Ovary (tissue), 9 donors: ENCODE results near the gene DPH5. TPM values are rescaled to one million over a fixed set of nuclear protein-coding genes. Genes with fewer than 3 reads are reported as not detected.

Source experiments
- DNase-seq, 5 donors: peaks; one replicate each; pipeline ENCODE4 v3.0.0-alpha.2; 2019 to 2020
- H3K27ac ChIP-seq, 2 donors: fragments of 200-600 bp; one replicate each; pipeline versions ENCODE4 v1.5.1 to v1.8.0; 2019 to 2022
- H3K27me3 ChIP-seq: fragments of 200-600 bp; one replicate; pipeline ENCODE4 v1.8.0; 2022
- H3K36me3 ChIP-seq: fragments of 200-600 bp; sonication (generic); one replicate; pipeline ENCODE4 v1.5.1; 2019
- H3K4me1 ChIP-seq: one replicate; pipeline ENCODE4 v1.8.1; 2013; ENCODE audit warnings: mild to moderate bottlenecking, moderate library complexity; ENCODE audit not compliant: insufficient read depth
- H3K4me3 ChIP-seq: fragments of 200-600 bp; sonication (generic); one replicate; pipeline ENCODE4 v1.5.1; 2017
- H3K9me3 ChIP-seq, 2 donors: fragments of 200-600 bp in 1 of 2; sonication (generic) in 1 of 2; one replicate each; pipeline versions ENCODE4 v1.5.1 to v1.8.1; 2013 to 2019; ENCODE audit warnings: mild to moderate bottlenecking in 1 of 2, moderate library complexity in 1 of 2
- EP300 ChIP-seq: sonication (generic); formaldehyde crosslinking; IDR thresholded peaks from one replicate; pipeline ENCODE4 v1.6.1; 2017; ENCODE audit warnings: antibody characterized with exemption
- POLR2A ChIP-seq: fragments of 450-650 bp; IDR thresholded peaks from one replicate; pipeline ENCODE4 v1.6.1; 2017; ENCODE audit warnings: antibody characterized with exemption, mild to moderate bottlenecking, moderate library complexity
- WGBS, 3 donors: extraction: QIAGEN DNeasy Blood & Tissue Kit in 1 of 3; methylation state at CpG; one replicate each; pipeline versions ENCODE4 v1.1.5 to v1.1.7; 2013 to 2017; 5-methylcytosine and 5-hydroxymethylcytosine counted together
- intact Hi-C, 4 donors: fragments of 100-400 bp; cut with DNase I; formaldehyde crosslinking; loops; one replicate each; pipeline versions ENCODE4 v1.11.0 to v1.15.1; 2022 to 2023
- polyA plus RNA-seq, 2 donors: library from polyadenylated mRNA; stranded (reverse); fragments of 200-250 nt in 1 of 2; fragments of 350-450 nt in 1 of 2; fragmentation: Illumina TruSeq in 1 of 2; extraction: RNeasy Lipid Tissue Mini Kit (QIAGEN cat#74804) in 1 of 2; gene quantifications; one replicate each; pipeline ENCODE4 v1.2.3, GENCODE V29; 2013 to 2014
- total RNA-seq, 7 donors: library from RNA; depleted of rRNA in 2 of 7; stranded (reverse); fragments of >200 nt in 2 of 7; fragmentation: NEBNext Ultra II Directional in 3 of 7; extraction: Animal tissue kit (Norgen Biotek cat#: 25700) in 3 of 7; gene quantifications; one replicate each; pipeline versions ENCODE4 v1.1.0 to v1.2.4, GENCODE V29; 2016 to 2023
- TF ChIP-seq, protein P1 (sequence below), 3 donors: fragments of 450-650 bp in 2 of 3; fragments of 200-600 bp in 1 of 3; IDR thresholded peaks; one replicate each; pipeline versions ENCODE4 v1.5.1 to v1.8.0; 2016 to 2022; ENCODE audit warnings: antibody characterized with exemption in 3 of 3, mild to moderate bottlenecking in 1 of 3
- donor health status: DM: no; HTN: no; CAD: no; lungs with moderate emphysema.
- donor health status: DM: no; HTN: no; CAD: no.
- donor health status: Bipolar disorder and iron deficiency.
- donor health status: DM: yes; HTN: yes; CAD: no.
- donor health status: DM: no; HTN: no; CAD: no.
- donor health status: DM: yes; HTN: yes; CAD: no.

Gene DPH5
- total and polyA plus RNA-seq, 9 donors = 24.0 to 77.2 (median 48.4) TPM

DNA sequence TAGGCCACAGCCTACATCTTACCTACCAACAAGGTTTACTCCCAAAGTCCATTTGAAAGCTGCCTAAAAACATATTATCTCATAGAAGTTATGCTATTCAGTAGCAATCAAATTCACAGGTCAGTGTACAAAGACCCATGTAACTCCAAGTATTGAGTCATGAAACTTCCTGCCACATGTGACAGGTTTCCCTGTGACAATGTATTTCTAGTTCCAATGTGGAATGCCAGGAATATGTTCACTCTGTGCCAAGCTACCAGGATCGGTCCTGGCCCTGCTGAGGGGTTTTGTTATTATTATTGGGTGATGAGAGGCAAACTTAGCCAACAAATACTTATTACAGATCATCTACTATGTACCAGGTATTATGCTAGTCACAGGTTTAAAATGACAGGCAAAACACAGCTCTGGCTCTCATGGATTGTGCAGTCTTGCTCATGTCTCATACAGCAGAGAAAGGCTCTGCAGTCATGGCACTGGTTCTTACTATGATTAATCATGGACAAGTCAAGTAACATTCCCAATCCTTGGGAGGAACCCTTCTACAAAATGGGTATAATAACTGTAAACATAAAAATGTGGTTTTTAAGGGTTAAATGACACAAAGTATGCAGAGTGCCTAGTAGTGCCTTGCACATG is 22.5 kb downstream of the DPH5 start:
- DNase-seq = no peak
- no peak overlapping the region for H3K4me3 ChIP-seq
- intact Hi-C loops = no loop called here
- H3K36me3 ChIP-seq = no peaks in the 10 kb centered on the region
- no peaks in the 10 kb centered on the region for H3K4me1 ChIP-seq
- 82 to 93% (median 87%) methylated on average over 1 of the region's 1 CpG for WGBS, 3 donors
- H3K27ac ChIP-seq = no peak overlapping the region
- H3K9me3 ChIP-seq = no peaks in the 10 kb centered on the region
- TF ChIP-seq EP300 (no peak), POLR2A (no peak)
- TF ChIP-seq, protein P1, sequence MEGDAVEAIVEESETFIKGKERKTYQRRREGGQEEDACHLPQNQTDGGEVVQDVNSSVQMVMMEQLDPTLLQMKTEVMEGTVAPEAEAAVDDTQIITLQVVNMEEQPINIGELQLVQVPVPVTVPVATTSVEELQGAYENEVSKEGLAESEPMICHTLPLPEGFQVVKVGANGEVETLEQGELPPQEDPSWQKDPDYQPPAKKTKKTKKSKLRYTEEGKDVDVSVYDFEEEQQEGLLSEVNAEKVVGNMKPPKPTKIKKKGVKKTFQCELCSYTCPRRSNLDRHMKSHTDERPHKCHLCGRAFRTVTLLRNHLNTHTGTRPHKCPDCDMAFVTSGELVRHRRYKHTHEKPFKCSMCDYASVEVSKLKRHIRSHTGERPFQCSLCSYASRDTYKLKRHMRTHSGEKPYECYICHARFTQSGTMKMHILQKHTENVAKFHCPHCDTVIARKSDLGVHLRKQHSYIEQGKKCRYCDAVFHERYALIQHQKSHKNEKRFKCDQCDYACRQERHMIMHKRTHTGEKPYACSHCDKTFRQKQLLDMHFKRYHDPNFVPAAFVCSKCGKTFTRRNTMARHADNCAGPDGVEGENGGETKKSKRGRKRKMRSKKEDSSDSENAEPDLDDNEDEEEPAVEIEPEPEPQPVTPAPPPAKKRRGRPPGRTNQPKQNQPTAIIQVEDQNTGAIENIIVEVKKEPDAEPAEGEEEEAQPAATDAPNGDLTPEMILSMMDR (IDR thresholded peaks at IDR 0.05) = no peak
- H3K27me3 ChIP-seq = no peaks in the 10 kb centered on the region

DNA sequence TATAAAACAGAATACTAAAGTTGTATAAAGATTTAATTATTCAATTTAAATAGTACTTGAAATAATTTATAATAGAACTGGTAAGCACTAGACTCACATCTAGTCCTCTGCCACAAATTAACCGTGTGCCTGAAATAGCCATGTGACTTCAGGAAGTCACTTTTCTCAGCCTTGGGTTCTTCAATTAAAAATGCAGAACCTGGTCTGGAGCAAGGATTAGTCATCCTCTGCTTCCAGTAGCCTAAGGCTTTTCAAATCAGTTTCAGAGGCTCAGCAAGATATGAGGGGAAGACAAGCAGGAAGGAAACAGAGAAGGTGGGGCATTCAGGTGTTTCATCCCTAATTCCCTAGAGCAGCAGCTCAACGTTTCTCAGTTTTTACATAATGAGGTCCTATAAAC is 23.0 kb downstream of the DPH5 start:
- WGBS, 3 donors = 56 to 61% (median 60%) methylated on average over 2 of the region's 2 CpGs
- no peak for DNase-seq
- TF ChIP-seq EP300 (no peak), POLR2A (no peak)
- TF ChIP-seq, protein P1 (IDR thresholded peaks at IDR 0.05) = no peak
- Histone ChIP-seq H3K4me3 (no peak overlapping the region), H3K27ac (no peak overlapping the region), H3K9me3 (no peaks in the 10 kb centered on the region), H3K36me3 (no peaks in the 10 kb centered on the region), H3K4me1 (no peaks in the 10 kb centered on the region), H3K27me3 (no peaks in the 10 kb centered on the region)
- intact Hi-C loops = no loop called here

DNA sequence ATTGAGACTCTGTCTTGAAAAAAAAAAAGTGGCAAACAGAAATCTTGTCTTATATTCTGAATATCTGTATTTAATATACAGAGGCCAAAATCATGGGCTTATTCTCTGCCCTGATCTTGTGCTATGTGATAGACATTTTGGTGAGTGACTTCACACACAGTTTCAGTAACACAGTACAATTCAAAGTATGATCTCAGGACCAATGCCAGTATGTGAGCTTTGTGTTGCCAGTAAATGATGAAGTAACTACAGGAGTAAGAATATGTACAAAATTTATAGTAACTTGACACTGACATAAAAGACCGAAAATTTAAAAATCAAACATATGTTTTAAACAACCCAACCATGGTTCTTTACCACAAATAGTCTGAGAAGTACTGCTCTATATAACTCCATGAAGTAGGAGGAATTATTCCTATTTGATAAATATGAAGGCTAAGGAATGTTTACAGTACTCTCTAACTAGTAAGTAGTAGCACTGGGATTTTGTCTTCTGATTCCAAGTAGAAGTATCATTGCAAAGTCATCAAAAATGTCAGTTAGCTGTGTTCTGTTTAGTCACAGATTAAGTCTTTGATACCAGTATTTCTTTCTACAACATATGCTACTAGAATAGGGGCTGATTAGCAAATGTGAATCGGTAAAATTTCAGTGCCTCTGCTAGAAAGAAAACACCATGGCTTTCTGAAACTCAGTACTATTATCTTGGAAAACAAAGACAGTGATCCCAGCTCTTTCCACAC is 25.3 kb downstream of the DPH5 start:
- H3K36me3 ChIP-seq = no peaks in the 10 kb centered on the region
- H3K27me3 ChIP-seq = no peaks in the 10 kb centered on the region
- no peaks in the 10 kb centered on the region for H3K4me1 ChIP-seq
- H3K4me3 ChIP-seq = no peak overlapping the region
- TF ChIP-seq, protein P1 (IDR thresholded peaks at IDR 0.05) = no peak
- no peak for TF ChIP-seq EP300
- no peak for TF ChIP-seq POLR2A
- intact Hi-C loops = no loop called here
- no peaks in the 10 kb centered on the region for H3K9me3 ChIP-seq
- no peak for DNase-seq
- 88 to 94% (median 94%) methylated on average over 2 of the region's 2 CpGs for WGBS, 3 donors
- no peak overlapping the region for H3K27ac ChIP-seq

DNA sequence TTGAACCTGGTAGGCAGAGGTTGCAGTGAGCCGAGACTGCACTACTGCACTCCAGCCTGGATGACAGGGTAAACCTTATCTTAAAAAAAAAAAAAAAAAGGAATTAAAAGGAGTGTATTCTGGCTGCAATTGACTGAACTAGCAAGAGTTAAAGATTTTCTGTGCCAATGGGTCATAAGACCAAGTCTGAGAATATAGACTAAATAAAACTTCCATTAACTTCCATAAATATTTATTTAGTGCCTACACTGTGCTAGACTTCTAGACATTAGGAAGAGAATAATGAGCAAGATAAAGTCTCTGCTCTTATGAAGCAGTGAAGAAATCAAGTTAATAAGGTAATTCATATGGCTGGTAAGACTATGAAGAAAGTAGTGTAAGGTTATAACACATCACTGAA is 27.2 kb downstream of the DPH5 start:
- H3K4me3 ChIP-seq = no peak overlapping the region
- 98 to 100% (median 100%) methylated on average over 1 of the region's 1 CpG for WGBS, 3 donors

More for the DNA sequence above, 27.2 kb downstream of the DPH5 start:
- no peaks in the 10 kb centered on the region for H3K4me1 ChIP-seq
- no peak overlapping the region for H3K27ac ChIP-seq
- H3K9me3 ChIP-seq = no peaks in the 10 kb centered on the region
- intact Hi-C loops = no loop called here
- TF ChIP-seq EP300 (no peak), POLR2A (no peak)
- TF ChIP-seq, protein P1 (IDR thresholded peaks at IDR 0.05) = no peak
- no peak for DNase-seq
- H3K27me3 ChIP-seq = no peaks in the 10 kb centered on the region
- no peaks in the 10 kb centered on the region for H3K36me3 ChIP-seq
